Raji (cell line): Measurements from ENCODE around the gene DHX8.

Experiments
- POLR2A ChIP-seq: IDR thresholded peaks from 2 replicates; pipeline ENCODE4 v1.6.1; 2011; ENCODE audit warnings: low read depth, low read length, control low read depth; ENCODE audit not compliant: insufficient read depth

Gene DHX8

DNA sequence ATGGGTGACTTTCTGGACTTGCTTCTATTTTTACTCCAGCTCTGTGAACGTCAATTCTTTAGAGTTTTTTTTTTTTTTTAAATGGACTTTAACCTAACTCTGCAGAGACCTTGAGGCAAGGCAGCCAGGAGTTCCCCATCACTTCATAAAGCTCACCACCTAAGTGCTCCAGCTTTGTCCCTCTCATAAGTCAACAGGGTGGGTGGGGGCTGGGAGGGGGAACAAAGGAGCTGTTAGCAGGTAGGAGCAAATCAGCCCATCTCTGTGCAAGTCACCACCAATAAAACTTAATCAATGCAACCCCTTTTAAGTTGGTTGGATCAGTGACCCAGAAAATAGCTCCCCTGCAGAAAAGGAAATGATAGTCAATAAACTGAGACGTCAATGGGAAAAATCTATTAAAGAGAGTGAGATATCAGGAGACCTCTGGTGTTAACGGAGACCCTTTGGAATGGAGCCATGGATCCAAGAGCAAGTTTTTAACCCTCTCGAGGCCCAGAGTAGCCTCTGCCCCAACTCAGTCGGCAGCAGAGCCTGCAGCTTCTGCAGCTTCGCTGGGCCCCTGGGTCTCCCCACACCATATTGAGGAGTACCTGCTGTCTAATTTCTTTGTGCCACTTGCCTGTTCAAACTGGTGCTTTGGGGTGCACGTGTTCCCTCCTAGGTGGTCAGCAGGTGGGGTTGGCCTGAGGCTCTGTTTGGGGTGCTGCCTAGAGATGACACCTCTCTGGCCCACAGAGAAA lies 90.0 kb downstream of the DHX8 start:
- TF ChIP-seq POLR2A: no peak

- TF ChIP-seq POLR2A: no peak
Observed at GRCh38 chr17:43574348-43574747, 90.6 kb downstream of the DHX8 start.

GRCh38 chr17:43574896-43575525 lies 91.2 kb downstream of the DHX8 start:
- TF ChIP-seq POLR2A: no peak
